HG03571 (cell line): ENCODE measurements around the gene HSP90AB1.

Experiments used
- ATAC-seq: cut with Tn5 transposase; IDR thresholded peaks from one replicate; pipeline ENCODE4 v1.9.1; 2021; ENCODE audit not compliant: unreplicated experiment

The HSP90AB1 gene

DNA sequence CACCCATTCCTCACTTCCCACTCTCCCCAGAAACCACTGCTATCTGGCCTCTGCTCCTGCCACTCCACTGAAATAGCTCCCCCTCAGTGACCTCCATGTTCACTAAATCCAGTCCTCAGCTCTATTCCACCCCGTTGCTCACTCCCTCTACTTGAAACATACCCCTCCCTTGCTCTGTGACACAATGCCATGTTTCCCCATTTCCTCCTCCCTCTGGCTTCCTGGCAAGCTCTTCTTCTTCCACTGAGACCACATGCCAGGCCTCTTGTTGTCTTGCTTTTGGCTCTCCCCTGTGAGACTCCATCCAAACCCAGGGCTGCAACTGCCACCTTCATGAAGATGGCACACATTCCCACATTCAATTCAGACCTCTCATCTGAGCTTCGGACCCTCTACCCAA is 37.2 kb downstream of the HSP90AB1 start:
- ATAC-seq, result no peak

DNA sequence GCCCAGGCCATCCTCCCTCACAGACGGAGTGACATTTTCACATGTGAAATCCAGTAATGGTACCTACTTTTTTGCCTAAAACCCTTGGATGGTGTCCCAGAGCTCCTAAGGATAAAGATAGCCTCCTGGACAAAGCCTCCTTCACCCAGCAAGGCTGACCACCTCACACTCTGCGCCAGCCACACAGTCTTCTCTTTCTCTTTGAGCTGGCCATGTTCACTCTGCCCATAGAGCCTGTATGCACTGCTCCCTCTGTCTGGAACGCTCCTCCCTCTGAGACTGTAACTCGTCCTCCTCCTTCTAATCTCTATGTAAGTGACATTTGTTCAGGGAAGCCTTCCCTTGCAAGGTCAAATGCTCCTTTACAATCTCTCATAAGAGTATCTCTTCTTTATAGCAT is 38.0 kb downstream of the HSP90AB1 start:
- no peak for ATAC-seq

DNA sequence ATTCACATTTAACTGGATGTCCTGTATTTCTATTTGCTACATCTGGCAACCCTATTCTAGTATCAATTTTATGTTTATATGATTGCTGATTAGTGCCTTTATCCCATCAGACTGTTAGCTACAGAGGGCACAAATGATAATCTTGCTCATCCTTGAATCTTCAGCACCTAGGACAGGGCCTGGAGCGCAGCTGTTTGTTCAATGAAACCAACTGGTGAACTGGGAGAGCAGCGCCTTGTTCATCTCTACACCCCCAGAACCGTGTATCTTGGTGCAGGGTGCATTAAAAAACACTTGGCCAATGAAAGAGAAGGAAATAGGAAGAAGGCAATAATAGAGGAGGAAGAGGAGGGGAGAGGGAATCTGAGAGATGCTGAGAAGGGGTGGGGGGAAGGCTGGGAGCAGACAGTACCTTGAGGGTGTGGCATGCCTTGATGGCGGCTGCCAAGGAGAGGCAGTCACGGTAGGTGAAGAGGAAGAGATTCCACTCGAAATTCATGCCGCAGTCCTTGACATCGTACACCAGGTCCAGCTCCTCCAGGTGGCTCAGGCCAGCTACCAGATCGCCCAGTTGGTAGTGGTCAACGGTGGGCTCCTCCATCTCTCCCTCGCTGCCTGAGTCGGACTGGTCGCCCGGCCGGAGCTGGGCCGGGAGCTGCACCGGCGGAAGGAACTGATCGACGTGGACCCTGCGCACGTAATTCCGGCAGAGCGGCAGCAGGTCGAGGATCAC is 38.8 kb downstream of the HSP90AB1 start:
- ATAC-seq, result no peak

DNA sequence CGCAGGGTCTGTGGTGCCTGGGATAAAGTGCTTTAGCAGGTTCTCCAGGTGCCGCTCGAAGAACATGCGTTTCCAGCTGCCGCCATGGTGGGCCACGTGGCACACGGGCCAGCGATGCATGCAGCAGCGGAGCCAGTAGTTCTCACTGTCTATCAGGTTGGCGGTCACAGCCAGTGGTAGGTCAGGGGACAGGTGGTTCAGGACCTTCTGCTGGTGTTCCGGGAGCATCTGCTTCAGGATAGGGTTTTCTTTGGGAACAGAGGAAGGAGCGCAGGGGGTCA is 39.3 kb downstream of the HSP90AB1 start:
- ATAC-seq, result no peak

DNA sequence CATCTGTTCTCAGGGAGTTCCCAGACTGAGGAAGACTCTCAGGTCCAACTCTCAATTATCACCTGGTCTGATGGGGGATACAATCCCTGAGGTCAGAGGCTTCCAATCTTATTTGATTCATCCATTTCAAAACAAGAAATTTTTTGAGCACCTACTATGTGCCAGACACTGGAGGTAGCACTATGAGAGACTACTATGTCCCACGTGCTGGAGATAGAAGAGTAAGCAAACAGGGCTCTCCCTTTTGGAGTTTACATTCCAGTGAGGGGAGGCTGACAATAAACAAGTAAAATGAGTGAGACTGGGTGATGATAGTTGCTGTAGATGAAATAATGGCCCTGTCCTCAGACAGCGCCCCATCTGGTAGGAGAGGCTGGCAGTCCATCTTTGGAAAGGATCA is 39.8 kb downstream of the HSP90AB1 start:
- ATAC-seq, result no peak

DNA sequence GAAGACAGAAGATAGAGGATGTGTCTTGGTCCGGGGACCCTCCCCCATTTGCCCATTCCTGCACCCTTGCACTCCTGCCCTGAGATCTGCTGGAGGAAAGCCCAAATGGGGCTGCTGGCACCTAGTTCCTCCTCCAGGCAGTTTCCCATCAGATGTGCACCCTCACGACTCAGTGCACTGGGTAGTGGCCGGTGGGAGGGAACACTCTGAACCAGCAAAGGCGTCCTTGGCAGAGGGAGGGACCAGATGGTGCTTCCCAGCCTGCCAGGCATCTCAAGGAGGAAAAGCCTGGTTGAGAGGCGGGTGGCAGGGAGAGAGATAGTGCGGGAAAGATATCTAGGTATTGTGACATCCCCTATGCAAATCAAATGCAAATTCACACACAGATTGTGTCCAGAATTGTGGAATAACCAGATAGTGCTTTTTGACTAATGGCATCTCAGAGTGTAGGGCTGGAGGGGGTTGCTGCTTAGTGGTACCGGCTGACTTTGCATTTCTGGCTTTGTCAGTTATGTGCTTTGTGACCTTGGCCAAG is 42.9 kb downstream of the HSP90AB1 start:
- no peak for ATAC-seq

DNA sequence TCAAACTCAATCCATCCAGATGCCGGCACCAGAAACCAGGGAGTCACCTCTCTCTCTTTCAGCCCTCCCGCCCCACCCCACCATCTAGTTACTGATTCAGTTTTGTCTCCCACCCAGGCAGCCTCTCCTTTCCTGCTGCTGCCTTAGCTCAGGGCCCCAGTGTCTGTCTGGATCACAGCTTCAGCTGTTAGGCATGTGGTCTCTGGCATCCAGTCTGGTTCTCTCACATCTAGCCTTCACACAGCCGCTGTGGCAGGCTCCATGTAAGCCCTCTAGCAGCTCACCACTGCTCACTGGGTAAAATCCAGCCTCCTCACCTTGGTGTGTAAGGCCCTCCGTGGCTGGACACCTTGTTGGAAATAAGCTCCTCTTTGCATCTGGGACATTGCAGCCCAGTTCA is 44.9 kb downstream of the HSP90AB1 start:
- no peak for ATAC-seq

DNA sequence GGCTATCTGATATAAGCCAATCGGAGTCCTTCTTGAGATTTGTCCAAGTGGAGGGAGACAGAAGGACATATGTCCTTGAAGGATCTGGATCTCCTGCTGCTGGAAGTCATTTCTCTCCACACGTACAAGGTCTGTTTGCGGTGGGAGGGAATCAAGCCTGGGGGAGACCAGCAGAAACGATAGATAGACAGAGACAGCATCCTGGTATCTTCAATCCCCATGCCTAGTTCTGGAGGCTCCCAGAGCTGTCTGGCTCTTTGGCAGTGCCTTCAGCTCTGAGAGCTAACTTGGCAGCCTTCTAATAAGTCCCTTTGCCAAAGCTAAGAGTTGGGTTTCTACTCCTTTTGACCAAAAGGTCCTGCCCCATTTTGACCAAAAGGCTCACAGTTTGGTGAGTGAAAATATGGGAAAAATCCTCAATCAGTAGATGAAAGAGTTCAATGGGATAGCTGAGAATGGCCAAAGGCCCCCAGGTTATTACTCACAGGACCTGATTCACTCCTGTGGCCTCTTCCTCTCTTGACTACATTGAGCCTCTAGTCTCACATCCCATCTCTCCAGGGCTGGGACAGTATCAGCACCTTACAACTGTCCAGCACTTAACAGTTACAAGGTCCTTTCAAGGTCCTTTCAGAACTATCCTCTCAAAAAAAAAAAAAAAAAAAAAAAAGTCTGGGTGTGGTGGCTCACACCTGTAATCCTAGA is 45.9 kb downstream of the HSP90AB1 start:
- ATAC-seq, result no peak

DNA sequence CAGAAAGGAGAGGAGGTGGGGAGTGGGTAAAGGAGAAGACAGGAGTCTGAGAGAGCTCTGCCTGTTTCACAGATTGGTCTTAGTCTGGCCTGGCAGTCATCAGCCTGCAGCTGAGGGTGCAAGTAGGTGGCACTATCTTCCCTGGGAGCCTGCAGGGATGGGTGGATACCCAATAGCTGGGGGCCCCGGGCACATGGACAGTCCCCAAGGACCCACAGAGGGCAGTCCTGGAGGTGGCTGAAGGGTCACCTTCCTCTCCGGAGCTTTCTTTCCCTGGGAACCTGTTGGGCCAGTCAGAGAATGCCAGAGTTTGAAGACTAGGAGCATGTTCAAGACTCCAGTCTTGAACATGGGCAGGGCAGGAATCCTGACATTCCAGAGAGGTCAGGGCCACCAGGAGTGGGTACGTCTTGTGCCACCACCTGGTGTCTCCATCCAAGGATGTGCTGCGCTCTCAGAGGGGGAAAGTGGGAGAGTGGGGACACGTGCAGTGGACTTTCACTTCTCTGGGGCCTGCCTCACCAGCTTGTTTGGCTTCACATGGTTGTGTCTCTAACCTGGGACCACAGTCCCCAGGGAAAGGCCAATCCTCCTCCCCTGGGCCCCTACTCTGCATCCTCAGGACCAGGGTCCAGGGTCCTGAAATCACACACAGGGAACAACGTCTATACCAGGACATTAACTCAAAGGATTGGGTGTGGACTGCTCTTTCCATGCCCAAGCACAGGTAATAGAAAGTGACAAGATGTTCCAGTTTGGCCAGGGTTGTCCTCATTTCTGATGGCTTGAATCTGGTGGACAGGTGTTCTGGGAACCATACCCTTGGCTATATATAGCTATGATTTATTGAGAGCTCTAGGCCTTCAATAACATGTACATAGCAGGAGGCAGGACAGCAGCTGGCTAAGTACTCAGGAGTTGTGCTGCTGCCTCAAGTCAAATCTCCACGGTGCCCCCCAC is 48.2 kb downstream of the HSP90AB1 start:
- no peak for ATAC-seq

DNA sequence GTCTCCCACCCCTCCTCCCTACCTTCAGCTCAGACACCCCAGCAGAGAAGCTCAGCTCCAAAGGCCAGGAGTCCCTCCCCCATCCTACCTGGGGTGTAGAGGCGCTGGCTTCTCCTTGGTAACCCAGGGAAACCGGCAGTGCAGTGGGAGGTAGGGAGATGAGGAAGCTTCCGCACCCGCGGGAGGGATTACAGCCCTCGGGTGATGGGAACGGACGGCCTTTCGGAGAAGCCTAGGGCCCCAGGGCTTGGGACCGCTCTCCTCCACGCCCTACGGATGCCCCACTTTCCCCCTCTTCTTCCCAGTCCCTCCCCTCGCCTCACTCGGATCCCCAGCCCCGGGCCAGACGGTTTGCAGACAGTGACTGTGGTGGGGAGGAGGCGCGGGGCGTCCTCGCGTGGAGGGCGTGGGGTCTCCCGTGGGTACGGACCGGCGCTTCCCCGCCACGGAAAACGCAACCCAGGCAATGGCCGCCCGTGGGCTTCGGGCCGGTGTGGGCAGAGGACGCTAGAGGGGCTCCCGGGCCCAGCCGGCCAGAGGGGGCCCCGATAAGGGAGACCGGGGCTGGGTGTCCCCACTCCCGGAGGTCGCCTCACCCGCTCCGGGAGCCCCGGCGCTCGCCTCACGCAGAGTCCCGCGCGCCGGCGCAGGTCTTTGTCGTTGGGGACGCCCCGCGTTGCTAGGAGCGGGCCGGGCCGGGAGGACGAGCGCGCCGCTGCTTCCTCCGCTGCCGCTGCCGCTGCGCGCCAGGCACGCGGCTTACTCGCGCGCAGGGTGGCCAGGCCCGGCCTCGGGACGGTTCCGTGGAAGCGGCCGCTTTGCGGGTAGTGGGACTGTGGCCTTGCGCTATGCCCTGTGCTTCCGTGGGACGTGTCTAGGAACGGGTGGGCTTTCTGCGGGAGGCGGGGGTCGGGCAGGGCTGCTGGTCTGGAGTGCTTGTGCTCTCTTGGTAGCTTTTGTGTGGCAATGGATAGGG is 50.5 kb downstream of the HSP90AB1 start:
- no peak for ATAC-seq

DNA sequence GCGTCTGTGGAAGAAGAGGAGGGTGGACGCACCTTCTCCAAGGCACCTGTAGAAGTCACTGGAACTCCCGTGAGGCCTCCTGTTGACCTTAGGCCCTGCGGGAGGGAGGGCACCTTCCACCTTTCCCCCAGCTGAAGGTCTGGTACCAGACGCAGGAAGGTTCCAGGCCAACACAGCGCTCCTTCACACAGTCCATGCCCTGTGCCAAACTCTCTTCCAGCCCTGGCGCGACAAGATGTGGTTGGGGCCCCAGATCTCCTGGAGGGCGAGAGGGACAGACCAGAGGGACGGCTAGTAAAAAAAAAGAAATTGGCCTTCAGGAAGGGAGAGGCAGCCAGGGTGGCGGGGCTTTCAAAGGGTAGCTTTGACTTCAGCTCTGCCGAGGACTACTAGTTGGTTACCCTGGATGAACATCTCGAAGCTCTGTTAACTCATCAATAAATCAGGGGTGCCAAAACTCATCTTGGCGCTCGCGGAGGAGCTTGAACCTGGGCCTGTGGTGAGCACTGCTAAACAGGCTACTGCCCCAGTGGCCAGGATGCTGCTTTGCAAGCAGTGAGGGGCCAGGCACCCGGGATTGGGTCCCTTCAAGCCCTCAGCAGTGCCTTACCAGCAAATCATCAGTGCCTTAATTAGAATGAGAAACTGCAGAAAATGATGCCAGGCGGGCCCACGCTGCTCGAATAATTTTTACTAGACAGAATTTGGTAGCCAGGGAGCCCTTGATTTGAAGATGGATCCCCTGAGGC is 51.3 kb downstream of the HSP90AB1 start:
- ATAC-seq, result no peak

DNA sequence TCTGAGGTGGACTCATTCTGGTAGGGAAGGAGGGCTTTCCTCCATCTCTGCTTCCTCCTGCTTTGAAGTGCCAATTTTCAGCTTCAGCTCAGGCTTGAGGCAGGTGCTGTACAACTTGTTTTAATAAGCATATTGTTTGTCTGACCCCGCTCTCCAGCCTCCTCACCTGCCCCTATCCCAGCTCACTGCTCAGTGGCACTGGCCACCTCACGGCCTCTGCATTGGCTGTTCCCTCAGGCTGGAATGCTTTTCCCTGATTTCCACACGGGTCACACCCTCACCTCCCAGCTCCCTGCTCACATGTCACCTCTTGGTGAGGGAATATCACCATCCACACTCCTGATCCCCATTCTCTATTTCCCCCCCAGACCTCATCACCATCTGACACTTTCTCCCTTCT is 52.0 kb downstream of the HSP90AB1 start:
- no peak for ATAC-seq

DNA sequence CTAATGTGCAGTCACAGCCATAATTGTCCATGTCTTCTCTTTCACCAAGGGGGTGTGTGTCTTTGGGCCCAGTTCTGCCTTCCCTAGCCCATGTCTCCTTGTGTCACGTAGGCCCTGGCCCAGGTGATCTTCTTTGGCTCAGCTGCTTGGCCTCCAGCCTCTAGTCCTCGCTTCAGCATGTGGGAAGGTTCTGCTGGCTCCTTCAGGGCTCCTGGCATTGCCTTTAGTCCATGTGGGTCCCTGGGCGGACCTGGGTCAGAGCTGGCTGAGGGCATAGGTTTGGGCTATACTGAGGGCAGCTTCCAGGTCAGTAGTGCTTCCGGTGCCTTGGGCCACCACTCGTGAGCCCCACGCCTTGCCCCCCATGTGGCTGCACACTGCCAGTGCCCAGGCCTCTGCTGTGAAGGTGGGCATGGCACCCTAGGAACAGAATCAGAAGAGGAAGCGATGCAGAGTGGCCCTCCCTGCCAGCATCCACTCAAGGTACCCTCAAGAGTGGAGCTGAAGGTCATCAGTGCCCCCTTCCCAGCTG is 53.5 kb downstream of the HSP90AB1 start:
- no peak for ATAC-seq

DNA sequence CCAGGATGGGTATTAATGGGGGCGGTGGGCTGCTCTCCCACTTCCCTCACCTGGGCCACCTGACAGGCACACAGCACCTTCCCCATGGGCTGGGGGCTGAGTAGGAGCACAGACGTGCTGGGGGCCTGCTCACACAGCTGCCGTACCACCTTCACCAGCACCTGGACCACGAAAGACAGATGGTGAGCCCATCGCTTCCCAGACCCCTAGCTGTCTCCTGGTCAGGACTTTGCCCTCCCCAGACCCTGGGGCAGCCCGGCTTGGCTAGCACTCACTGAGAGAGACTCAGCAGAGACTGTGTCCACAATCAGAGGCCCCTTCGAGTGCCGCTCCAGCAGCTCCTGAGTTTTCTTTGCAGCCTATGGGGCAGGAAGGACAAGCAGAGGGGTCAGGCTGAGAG is 54.2 kb downstream of the HSP90AB1 start:
- no peak for ATAC-seq

DNA sequence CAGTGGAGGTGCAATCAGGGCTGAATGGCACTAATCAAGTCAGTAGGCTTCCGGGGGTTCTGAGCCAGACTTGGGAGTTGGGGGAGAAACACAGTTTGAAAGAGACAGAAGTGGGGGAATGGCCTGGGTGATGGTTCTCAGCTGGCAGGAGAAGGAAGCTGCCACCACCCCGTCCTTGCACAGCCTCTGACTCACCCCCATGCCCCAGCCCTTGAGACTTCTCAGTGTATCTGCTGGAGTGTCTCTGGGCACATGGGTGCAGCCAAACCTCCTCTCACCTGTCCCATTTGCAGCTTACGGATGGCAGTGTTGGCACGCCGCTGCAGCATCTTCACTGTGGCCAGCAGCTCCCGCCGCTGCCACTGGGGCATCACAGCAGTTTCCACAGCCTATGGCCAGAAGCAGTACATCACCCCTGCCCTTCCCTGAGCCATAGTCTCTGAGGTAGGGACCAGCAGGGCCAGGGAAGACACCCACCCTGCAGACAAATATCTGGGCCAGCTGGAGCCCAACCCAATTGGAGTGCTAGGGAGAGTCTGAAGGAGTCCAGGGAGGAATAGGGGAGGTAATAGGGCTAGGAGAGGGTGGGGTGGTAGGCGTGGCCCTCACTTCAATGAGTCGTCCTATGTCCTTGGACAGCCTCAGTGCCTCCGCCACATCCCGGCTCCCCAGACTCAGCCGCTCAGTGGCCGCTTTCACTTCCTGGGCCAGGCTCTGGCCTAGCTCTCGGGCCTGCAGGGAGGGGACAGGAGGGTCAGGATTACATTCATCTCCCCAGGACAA is 55.1 kb downstream of the HSP90AB1 start:
- ATAC-seq, result no peak

DNA sequence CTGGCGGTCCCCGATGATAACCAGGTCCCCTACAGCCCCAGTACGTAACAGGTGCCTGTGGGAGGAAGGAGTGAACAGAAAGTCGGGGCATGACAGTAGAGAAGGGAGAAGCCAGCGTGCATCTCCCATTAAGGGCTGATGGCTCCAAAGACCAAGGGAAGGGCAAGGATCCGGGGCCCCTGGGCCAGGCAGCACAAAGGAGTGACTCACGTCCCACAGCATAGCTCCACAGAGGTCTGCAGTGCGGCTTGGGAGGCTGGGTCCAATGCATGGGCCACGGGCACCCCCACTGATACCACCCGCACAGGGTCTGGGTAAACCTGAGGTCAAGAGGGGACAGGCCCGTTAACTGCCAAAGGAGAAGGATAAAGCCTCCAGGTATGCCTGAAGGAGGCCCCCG is 56.0 kb downstream of the HSP90AB1 start:
- no peak for ATAC-seq
